ENCODE data around the gene CAV3. TPM values are rescaled to one million over a fixed set of nuclear protein-coding genes. Genes with fewer than 3 reads are reported as not detected.

Gene CAV3
- total and polyA plus RNA-seq, 2 experiments from 2014 or later = not detected

- Mint-ChIP-seq H3K4me1 (peaks cover 32% of the 10 kb centered on the region), H3K4me3 (no peak overlapping the region), H3K27ac (no peak overlapping the region), H3K27me3 (ENCODE audit: insufficient read depth, low read depth, poor library complexity) (peaks cover 1% of the 10 kb centered on the region), H3K36me3 (ENCODE audit: low read depth) (no peaks in the 10 kb centered on the region; the same call in 2 of the 3 replicates), H3K9me3 (peaks cover 6% of the 10 kb centered on the region; the same call in 1 of the 3 replicates)
- H3K79me2 ChIP-seq (replicated peaks; ENCODE audit: insufficient read depth) = no peaks in the 10 kb centered on the region
- no peaks in the 10 kb centered on the region for H3K27me3 ChIP-seq (ENCODE audit: insufficient read depth)
- no peak for DNase-seq (ENCODE audit: low spot score)
- no peaks in the 10 kb centered on the region for H4K20me1 ChIP-seq (replicated peaks; ENCODE audit: insufficient read depth)
- peaks cover 17% of the 10 kb centered on the region for H3K4me1 ChIP-seq (ENCODE audit: insufficient read depth)
- no peaks in the 10 kb centered on the region for H3K36me3 ChIP-seq (ENCODE audit: insufficient read depth)
- H3F3A ChIP-seq (replicated peaks; ENCODE audit: low read depth) = no peaks in the 10 kb centered on the region
- H3K9me2 ChIP-seq (ENCODE audit: insufficient read depth) = no peaks in the 10 kb centered on the region; the same call in 1 of the 2 replicates
- no peak for ATAC-seq
- no peak overlapping the region for H3K4me3 ChIP-seq
- H3K27ac ChIP-seq (ENCODE audit: low read depth) = no peak overlapping the region
- no peak overlapping the region for H2AFZ ChIP-seq
- TF ChIP-seq, protein P1, sequence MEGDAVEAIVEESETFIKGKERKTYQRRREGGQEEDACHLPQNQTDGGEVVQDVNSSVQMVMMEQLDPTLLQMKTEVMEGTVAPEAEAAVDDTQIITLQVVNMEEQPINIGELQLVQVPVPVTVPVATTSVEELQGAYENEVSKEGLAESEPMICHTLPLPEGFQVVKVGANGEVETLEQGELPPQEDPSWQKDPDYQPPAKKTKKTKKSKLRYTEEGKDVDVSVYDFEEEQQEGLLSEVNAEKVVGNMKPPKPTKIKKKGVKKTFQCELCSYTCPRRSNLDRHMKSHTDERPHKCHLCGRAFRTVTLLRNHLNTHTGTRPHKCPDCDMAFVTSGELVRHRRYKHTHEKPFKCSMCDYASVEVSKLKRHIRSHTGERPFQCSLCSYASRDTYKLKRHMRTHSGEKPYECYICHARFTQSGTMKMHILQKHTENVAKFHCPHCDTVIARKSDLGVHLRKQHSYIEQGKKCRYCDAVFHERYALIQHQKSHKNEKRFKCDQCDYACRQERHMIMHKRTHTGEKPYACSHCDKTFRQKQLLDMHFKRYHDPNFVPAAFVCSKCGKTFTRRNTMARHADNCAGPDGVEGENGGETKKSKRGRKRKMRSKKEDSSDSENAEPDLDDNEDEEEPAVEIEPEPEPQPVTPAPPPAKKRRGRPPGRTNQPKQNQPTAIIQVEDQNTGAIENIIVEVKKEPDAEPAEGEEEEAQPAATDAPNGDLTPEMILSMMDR (conservative IDR thresholded peaks at IDR 0.05; ENCODE audit: low read depth in 2 of 2) = no peak
- no peak for TF ChIP-seq EZH2 (IDR thresholded peaks at IDR 0.05; ENCODE audit: low read depth, unreplicated experiment)
- no peak for TF ChIP-seq ZNF462 (CRISPR knock-in tag; IDR thresholded peaks at IDR 0.05)
- no peak for TF ChIP-seq EZH2phosphoT487 (IDR thresholded peaks at IDR 0.05; ENCODE audit: unreplicated experiment)
- TF ChIP-seq STAT1 (IDR thresholded peaks at IDR 0.05; ENCODE audit: unreplicated experiment) = no peak
- TF ChIP-seq JUNB (IDR thresholded peaks at IDR 0.05; ENCODE audit: unreplicated experiment) = no peak
- TF ChIP-seq ZNF331 (CRISPR knock-in tag; IDR thresholded peaks at IDR 0.05; ENCODE audit: low read depth) = no peak
- TF ChIP-seq, protein P2, sequence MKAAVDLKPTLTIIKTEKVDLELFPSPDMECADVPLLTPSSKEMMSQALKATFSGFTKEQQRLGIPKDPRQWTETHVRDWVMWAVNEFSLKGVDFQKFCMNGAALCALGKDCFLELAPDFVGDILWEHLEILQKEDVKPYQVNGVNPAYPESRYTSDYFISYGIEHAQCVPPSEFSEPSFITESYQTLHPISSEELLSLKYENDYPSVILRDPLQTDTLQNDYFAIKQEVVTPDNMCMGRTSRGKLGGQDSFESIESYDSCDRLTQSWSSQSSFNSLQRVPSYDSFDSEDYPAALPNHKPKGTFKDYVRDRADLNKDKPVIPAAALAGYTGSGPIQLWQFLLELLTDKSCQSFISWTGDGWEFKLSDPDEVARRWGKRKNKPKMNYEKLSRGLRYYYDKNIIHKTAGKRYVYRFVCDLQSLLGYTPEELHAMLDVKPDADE (IDR thresholded peaks at IDR 0.05) = no peak
- TF ChIP-seq POLR2AphosphoS5 (IDR thresholded peaks at IDR 0.05; ENCODE audit: low read depth) = no peak
- TF ChIP-seq NANOG (IDR thresholded peaks at IDR 0.05; ENCODE audit: borderline replicate concordance) = no peak
- TF ChIP-seq, protein P3, sequence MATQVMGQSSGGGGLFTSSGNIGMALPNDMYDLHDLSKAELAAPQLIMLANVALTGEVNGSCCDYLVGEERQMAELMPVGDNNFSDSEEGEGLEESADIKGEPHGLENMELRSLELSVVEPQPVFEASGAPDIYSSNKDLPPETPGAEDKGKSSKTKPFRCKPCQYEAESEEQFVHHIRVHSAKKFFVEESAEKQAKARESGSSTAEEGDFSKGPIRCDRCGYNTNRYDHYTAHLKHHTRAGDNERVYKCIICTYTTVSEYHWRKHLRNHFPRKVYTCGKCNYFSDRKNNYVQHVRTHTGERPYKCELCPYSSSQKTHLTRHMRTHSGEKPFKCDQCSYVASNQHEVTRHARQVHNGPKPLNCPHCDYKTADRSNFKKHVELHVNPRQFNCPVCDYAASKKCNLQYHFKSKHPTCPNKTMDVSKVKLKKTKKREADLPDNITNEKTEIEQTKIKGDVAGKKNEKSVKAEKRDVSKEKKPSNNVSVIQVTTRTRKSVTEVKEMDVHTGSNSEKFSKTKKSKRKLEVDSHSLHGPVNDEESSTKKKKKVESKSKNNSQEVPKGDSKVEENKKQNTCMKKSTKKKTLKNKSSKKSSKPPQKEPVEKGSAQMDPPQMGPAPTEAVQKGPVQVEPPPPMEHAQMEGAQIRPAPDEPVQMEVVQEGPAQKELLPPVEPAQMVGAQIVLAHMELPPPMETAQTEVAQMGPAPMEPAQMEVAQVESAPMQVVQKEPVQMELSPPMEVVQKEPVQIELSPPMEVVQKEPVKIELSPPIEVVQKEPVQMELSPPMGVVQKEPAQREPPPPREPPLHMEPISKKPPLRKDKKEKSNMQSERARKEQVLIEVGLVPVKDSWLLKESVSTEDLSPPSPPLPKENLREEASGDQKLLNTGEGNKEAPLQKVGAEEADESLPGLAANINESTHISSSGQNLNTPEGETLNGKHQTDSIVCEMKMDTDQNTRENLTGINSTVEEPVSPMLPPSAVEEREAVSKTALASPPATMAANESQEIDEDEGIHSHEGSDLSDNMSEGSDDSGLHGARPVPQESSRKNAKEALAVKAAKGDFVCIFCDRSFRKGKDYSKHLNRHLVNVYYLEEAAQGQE (IDR thresholded peaks at IDR 0.05; ENCODE audit: unreplicated experiment) = no peak
- no peak for TF ChIP-seq CREB1 (CRISPR knock-in tag; IDR thresholded peaks at IDR 0.05; ENCODE audit: low read depth)
- no peak for TF ChIP-seq ZNF114 (CRISPR knock-in tag; IDR thresholded peaks at IDR 0.05)
- no peak overlapping the region for H3K4me2 ChIP-seq
These were observed 5.7 kb upstream of the CAV3 start for GRCh38 chr3:8727605-8728512.

Data from GM23338 (cell line).